Inferior parietal cortex (tissue), 1 donor: ENCODE results near the gene CTNNA2.

ENCODE experiments used
- DNase-seq: peaks from one replicate; pipeline ENCODE4 v3.0.0-alpha.2; 2016; ENCODE audit errors: extremely low spot score

CTNNA2 gene

GRCh38 chr2:80326861-80327260 is 814.0 kb downstream of the CTNNA2 start:
- no peak for DNase-seq

DNA sequence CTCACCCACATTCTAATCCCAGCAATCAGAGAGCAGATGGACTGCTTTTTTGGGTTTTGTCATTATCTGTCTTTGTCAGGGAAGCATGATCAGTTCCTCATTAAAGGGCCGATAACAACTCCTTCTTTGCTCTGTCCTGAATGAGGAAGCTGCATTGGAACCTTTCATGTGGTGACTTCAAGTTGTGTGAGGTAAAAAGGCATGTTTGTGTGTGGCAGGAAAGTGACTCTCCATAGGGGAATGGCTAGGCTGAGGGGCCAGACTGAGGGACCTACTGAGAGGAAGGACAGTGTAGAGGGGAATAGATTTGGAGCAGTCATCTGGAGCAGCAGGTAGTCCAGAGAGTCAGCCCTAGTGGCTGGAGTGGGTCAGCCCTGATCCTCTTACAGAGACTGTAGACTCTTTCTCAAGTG is 815.3 kb downstream of the CTNNA2 start:
- DNase-seq, result no peak

DNA sequence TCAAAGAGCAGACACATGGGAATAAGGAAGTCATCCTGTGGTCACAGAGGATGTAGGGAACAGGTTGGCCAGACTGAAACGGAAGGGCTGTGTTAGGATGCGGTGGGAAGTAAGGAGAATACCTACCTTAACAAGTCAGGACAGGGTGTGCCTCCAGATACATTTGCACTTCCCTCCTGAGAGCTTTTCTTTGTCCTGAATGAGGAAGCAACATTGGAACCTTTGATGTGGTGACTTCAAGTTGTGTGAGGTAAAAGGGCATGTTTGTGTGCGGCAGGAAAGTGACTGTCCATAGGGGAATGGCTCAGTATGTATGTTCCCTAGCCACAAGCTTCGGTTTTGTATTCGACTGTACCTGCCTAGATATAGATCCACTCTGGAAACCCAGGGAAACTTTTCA is 816.6 kb downstream of the CTNNA2 start:
- DNase-seq, result no peak

DNA sequence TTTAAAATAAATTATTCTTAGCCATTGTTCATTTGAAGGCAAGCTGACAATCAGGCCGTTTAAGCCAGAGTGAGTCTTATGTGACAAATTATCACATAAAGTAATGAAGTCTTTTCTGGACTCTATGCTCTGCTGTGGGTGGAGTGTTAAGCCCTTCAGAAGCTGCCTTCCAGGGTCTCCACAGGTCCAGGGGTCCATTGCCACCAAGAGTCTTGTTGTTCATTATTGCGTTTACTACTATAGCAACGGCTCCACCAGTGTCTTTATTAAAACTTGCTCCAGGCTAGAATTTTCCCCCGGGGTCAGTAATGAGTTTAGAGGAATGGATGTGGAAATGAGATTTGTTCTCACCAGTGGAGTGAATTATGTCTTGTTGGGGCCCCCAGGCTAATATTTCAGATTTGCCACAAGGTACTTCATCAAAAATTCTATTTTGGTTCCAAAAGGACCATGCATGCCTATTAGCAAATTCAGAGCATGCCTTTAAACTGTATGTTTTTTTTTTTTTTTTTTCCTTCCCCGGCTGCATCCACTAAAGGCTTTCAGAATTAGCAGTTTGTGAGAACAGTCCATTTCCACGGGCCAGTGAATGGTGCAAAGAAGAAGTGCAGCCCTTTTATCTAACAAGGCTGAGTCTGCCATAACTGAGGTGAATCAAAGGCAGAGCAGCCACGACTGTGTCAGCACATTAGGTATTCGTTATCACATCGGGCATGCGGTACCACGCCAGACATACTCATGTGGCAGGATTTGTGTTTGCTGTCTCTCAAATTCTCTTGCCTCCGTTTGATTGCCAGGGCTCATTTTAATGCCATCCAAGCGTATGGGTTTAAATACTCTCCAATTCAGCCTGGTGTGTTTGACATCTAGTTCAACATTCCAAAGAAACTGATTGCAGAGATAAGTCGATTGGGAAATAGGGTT is 817.9 kb downstream of the CTNNA2 start:
- no peak for DNase-seq

GRCh38 chr2:80333886-80334285 is 821.0 kb downstream of the CTNNA2 start:
- DNase-seq, result no peak

DNA sequence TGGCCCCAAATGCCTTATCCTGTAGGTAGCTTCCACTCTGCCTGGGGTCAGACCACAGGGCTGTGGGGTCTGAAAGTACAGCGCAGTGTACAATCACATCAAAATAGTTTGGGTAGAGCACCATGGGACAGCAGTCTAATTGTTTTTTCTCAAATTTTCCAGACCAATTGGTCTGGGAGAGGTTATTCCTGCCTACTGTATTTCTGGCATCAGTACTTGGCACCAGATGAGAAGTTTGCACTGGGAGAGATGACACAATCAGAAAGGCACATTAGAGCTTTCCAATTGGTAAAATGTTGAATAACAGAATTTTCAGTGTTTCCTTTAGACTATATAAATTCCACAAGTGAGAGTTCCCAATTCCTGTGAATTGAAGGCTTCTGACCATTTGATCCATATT is 822.6 kb downstream of the CTNNA2 start:
- no peak for DNase-seq

- DNase-seq, result no peak
These were observed 825.9 kb downstream of the CTNNA2 start for GRCh38 chr2:80338794-80339193.

- no peak for DNase-seq
These were observed 827.2 kb downstream of the CTNNA2 start for GRCh38 chr2:80340022-80340421.

- no peak for DNase-seq
These were observed 835.2 kb downstream of the CTNNA2 start for GRCh38 chr2:80348078-80348477.

DNA sequence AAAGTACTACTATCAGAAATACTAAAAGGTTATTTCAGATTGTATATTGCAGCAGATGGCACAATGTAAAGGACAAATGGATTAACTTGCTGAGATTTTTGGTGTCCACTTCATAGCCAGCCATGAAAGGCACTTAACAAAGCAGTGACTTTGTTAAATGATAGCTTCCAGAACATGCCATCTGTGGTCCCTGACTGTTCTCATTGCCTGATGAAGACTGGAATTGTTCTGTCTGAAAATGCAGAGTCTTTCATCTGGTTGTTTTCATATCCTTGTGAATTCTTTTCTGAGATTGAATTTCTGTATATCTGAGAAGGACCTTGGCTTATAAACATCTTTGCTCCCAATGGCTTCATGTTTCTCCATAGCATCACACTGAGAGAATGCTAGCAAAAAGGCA is 836.1 kb downstream of the CTNNA2 start:
- DNase-seq, result no peak

DNA sequence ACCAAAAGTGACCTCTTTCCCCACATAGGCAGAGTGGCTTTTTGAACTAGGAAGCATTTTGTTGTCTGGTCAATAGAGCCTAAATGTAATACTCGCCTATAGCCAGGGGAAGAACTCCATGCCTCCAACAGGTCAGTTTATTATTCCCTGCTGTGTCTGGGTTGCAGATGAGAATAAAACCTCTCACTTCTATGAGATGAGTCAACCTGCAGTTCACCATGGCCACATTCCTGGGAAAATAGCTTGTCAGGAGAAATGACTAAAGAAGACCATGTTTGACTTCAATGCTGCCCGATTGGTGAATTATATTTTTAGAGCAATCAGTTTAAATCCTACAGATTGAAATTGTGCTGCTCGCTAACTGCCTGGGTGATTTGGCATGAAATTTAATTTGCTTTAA is 838.4 kb downstream of the CTNNA2 start:
- DNase-seq, result no peak

DNA sequence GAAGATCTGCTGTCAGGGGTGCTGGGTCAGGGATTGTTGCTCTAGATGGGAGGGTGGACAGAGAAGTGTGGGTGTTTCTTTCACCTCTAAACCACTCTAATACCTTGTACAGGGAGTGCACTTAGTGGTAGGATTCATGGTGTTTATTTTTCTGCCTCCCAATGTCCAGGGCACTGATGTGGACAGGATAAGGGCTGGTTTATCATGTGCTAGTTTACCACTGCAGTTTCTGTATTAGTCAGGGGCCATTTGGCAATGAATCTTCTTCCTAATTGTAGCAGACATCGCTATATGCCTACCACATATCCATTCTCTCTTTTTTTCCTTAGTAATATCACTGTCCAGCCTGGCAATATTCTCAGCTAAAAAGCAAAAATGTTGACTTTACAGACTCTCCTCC is 842.0 kb downstream of the CTNNA2 start:
- no peak for DNase-seq

- DNase-seq, result no peak
These were observed 849.1 kb downstream of the CTNNA2 start for GRCh38 chr2:80361904-80362303.

DNA sequence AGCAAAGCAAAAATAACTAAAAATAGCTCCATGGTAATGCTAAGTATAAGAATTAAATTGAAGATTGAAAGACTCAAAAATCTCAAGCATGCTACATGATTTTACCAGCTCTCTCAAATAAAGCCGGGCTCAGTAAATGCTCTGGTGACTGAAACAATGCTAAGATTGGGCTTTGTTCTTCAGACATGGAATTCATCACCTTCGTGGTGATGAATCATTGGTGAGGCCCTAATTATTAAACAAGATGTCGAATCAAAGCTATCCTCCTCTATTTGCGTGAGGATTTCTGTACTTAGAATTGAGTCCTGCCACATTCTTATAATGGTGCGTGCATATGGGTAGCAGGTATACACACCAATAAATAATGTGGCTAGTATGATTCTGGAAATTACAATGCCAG is 850.5 kb downstream of the CTNNA2 start:
- DNase-seq, result no peak

DNA sequence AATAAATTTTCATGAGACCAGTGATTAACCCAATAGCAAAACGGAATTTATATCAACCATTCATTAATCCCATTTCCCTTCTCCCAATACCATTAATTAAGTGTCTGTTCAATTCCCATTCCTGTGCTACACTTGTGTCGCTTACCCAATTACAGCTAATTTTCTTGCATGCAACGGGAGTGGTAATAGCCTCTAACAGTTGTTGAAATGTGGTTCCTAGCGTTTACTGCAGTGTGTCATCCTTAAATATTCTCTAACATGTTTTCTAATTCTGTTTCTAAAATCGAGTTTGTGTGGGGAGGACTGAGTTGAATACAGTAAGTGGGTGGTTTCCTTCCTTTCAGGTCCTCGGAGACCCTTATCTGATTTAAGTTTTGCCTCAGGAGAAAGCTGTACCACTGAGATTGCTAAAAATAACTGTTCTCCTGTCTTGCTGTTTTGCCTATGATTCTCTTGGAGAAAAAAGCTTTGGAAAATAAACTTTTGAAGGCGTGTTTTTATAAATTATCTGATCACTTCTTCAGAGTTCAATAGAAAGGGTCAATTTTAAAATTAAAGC is 851.0 kb downstream of the CTNNA2 start:
- no peak for DNase-seq

DNA sequence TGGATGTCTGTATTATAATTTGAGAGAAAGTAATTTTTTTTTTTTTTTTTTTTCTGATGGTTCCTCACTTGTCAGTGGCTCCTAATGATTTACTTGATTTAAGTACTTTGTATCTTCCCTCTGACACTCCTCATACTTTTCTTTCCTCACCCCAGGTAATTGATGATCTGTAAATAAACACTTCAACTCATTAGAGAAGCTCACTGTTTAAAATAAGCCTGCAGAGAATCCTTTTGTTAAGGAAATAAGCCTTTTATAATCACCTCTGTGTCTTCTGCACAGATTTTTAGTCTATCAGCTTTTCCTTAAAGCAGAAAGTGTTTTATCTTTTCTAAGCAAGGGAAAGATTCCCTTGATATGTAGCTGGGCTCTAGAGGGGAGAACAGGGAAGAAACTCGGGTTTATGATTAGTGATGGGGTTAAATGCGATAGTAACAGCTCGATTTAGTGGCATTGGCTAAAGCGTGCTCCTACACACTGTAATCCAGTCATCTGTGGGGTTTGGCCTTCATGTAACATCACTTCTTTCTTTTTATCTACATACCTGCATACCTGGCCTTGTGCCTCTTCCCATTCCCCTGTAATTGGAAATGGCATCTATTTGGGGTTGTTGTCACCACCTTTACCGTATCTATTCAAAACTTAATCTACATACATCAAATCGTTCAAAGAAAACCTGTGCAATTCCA is 851.8 kb downstream of the CTNNA2 start:
- DNase-seq, result no peak

GRCh38 chr2:80365762-80366161 is 852.9 kb downstream of the CTNNA2 start:
- no peak for DNase-seq

- DNase-seq, result no peak
These were observed 857.6 kb downstream of the CTNNA2 start for GRCh38 chr2:80370375-80371009.

DNA sequence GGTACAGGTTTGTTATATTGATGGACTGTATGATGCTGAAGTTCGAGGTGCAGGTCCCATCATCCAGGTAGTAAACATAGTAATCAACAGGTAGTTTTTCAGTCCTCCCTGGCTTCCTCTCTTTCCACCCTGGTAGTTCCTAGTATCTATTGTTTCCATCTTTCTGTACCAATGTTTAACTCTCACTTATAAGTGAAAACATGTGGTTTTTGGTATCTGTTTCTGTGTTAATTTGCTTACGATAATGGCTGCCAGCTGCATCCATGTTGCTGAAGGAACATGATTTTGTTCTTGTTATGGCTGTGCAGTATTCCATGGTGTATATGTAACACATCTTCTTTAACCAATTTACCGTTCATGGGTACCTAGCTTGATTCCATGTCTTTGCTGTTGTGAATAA is 861.3 kb downstream of the CTNNA2 start:
- no peak for DNase-seq

GRCh38 chr2:80377071-80377470 is 864.2 kb downstream of the CTNNA2 start:
- no peak for DNase-seq

- peak; percentile 44 for DNase-seq
These were observed 867.9 kb downstream of the CTNNA2 start for GRCh38 chr2:80380736-80381135.

DNA sequence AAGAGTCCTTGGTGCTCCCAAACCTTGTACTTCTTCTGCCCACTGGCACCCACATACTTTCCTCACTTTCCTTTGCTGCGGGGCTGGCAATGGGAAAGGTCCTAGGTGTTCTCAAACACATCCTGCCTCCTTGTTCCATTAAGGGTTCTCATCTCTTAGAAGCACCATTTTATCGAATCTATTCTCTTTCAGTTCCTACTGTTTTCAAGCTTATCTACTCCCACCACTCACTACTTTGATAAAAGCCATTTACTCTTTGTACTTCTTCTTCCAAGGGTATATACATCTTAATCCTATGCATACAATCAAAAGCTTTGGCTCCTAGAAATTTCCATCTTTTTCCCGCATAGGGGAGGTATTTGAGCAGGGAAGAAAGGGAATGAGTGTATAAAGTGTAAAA is 868.8 kb downstream of the CTNNA2 start:
- no peak for DNase-seq
